ENCODE measurements around the gene LRRC31. TPM values are rescaled to one million over a fixed set of nuclear protein-coding genes. Genes with fewer than 3 reads are reported as not detected.

Gene LRRC31
- total RNA-seq, 5 donors from 2014 or later (not counting 1 experiment from before 2014, with no cell fraction given) = not detected

DNA sequence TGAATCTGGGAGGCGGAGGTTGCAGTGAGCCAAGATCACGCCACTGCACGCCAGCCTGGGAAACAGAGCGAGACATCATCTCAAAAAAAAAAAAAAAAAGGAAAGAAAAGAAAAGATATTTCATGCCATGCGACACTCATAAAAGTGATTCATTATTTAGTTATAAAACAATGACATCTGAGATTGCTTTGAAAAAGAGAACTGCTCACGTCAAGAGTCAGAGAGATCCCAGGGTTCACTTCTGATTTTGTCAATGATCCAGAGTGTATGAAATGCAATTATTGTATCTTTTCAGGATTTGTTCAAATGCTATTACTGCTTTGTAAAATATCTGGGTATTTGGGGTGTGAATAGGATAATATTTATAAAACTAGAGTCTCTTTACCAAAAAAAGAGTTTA is 35.7 kb upstream of the LRRC31 start:
- ATAC-seq (replicated peaks in 1 of 4) (no peak), DNase-seq (no peak)
- Mint-ChIP-seq H3K4me1 (no peaks in the 10 kb centered on the region), H3K4me3 (no peak overlapping the region), H3K27me3 (peaks cover 7 to 8% of the 10 kb centered on the region in 2 donors), H3K36me3 (no peaks in the 10 kb centered on the region), H3K27ac (no peak overlapping the region), H3K9me3 (peaks cover 4 to 12% (median 10%) of the 10 kb centered on the region in 3 donors)
- Histone ChIP-seq H3K36me3 (ENCODE audit: control insufficient read depth in 2 of 2, extremely low read depth in 1 of 2, insufficient read depth in 1 of 2, low read length in 1 of 2) (no peaks in the 10 kb centered on the region), H3K27ac (ENCODE audit: low read length) (no peak overlapping the region), H3K27me3 (replicated peaks in 1 of 2; ENCODE audit: control insufficient read depth in 2 of 2, extremely low read depth in 1 of 2, insufficient read depth in 2 of 2, low read length in 1 of 2) (peaks cover 0 to 12% of the 10 kb centered on the region in 2 experiments), H3K9me3 (no peaks in the 10 kb centered on the region), H3K4me3 (ENCODE audit: control insufficient read depth in 1 of 2, extremely low read depth in 1 of 2, low read length in 1 of 2) (no peak overlapping the region), H3K4me1 (ENCODE audit: control insufficient read depth in 1 of 2, extremely low read depth in 1 of 2, insufficient read depth in 2 of 2, low read length in 2 of 2) (no peaks in the 10 kb centered on the region)
- ChIA-PET CTCF (interaction anchor here in 1 of 2 donors (0.6 kb wide), 1 partner anchor 1042 kb away, joined by 3 read pairs; no protein-coding TSS in a partner anchor), POLR2A (no interaction called here)
- WGBS (ENCODE audit: insufficient coverage) = no CpG with 5 or more reads among the region's 6 CpGs

DNA sequence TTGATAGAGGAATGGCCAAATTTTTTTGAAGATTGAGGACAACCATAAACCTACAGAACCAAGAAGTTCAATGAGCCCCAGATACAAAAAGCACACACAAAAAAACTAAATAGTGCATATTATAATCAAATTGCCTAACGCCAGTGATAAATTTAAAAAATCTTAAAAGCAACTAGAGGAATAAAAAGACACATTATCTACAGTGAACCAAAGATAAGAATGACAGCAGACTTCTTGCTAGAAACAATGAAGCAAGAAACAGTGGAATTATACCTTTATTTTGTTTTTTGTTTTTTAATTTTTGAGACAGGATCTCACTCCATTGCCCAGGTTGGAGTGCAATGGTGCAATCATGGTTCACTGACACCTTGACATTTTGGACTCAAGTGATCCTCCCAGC is 31.7 kb upstream of the LRRC31 start:
- ChIA-PET POLR2A (no interaction called here), CTCF (no interaction called here)
- no peak overlapping the region for H3K4me3 Mint-ChIP-seq
- Histone ChIP-seq H3K27ac (ENCODE audit: low read length) (no peak overlapping the region), H3K4me1 (ENCODE audit: control insufficient read depth in 1 of 2, extremely low read depth in 1 of 2, insufficient read depth in 2 of 2, low read length in 2 of 2) (no peaks in the 10 kb centered on the region), H3K36me3 (ENCODE audit: control insufficient read depth in 2 of 2, extremely low read depth in 1 of 2, insufficient read depth in 1 of 2, low read length in 1 of 2) (no peaks in the 10 kb centered on the region), H3K4me3 (ENCODE audit: control insufficient read depth in 1 of 2, extremely low read depth in 1 of 2, low read length in 1 of 2) (no peak overlapping the region), H3K9me3 (no peaks in the 10 kb centered on the region), H3K27me3 (replicated peaks in 1 of 2; ENCODE audit: control insufficient read depth in 2 of 2, extremely low read depth in 1 of 2, insufficient read depth in 2 of 2, low read length in 1 of 2) (peaks cover 0 to 8% of the 10 kb centered on the region in 2 experiments)
- H3K9me3 Mint-ChIP-seq = peaks cover 5 to 19% (median 12%) of the 10 kb centered on the region in 3 donors
- H3K27ac Mint-ChIP-seq = no peak overlapping the region
- peaks cover 3 to 8% of the 10 kb centered on the region in 2 donors for H3K27me3 Mint-ChIP-seq
- WGBS (ENCODE audit: insufficient coverage) = no CpG with 5 or more reads among the region's 1 CpG
- ATAC-seq (replicated peaks in 1 of 4) (no peak), DNase-seq (no peak)
- no peaks in the 10 kb centered on the region for H3K4me1 Mint-ChIP-seq
- no peaks in the 10 kb centered on the region for H3K36me3 Mint-ChIP-seq

DNA sequence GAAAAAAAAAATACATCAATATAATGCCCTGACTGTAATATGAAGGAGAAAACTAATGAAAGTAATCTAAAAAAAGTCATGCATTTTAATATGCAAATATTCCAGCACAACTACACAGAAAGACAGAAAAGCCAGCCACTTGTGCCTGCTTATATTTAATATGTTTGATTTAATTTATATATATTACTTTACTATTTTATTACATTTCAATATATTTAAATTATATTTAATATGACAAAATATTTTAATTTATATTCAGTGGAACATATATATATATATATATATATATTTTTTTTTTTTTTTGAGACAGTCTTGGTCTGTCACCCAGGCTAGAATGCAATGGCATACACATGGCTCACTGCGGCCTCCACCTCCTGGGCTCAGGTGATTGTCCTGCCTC is 27.5 kb upstream of the LRRC31 start:
- Mint-ChIP-seq H3K27me3 (no peaks in the 10 kb centered on the region), H3K27ac (no peak overlapping the region), H3K4me3 (no peak overlapping the region), H3K9me3 (peaks cover 5 to 19% (median 9%) of the 10 kb centered on the region in 3 donors), H3K4me1 (no peaks in the 10 kb centered on the region), H3K36me3 (no peaks in the 10 kb centered on the region)
- H3K4me1 ChIP-seq (ENCODE audit: control insufficient read depth in 1 of 2, extremely low read depth in 1 of 2, insufficient read depth in 2 of 2, low read length in 2 of 2) = no peaks in the 10 kb centered on the region
- no peaks in the 10 kb centered on the region for H3K36me3 ChIP-seq (ENCODE audit: control insufficient read depth in 2 of 2, extremely low read depth in 1 of 2, insufficient read depth in 1 of 2, low read length in 1 of 2)
- ChIA-PET CTCF (no interaction called here), POLR2A (no interaction called here)
- ATAC-seq (replicated peaks in 1 of 4) (no peak), DNase-seq (no peak)
- H3K4me3 ChIP-seq (ENCODE audit: control insufficient read depth in 1 of 2, extremely low read depth in 1 of 2, low read length in 1 of 2) = no peak overlapping the region
- H3K27me3 ChIP-seq (replicated peaks in 1 of 2; ENCODE audit: control insufficient read depth in 2 of 2, extremely low read depth in 1 of 2, insufficient read depth in 2 of 2, low read length in 1 of 2) = no peaks in the 10 kb centered on the region
- no peaks in the 10 kb centered on the region for H3K9me3 ChIP-seq
- no peak overlapping the region for H3K27ac ChIP-seq (ENCODE audit: low read length)
- 100% methylated on average over 1 of the region's 1 CpG for WGBS (ENCODE audit: insufficient coverage)

DNA sequence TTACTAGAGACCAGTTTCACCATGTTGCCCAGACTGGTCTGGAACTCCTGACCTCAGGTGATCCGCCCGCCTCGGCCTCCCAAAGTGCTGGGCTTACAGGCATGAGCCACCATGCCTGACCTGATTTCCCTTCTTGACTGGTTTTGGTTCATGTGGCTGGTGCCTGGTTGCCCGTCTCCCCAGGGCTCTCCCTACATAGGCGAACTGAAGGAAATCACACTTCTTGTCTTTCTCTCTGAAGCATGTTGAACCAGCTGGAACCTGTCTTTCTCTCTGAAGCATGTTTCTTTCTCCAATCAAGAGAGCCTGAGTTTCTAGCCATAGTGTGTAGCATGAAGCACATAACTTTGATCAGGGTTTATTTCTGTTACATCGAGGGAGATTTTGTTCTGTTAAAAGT is 25.3 kb upstream of the LRRC31 start:
- Mint-ChIP-seq H3K9me3 (peaks cover 0 to 4% (median 0%) of the 10 kb centered on the region in 3 donors), H3K36me3 (no peaks in the 10 kb centered on the region), H3K4me1 (no peaks in the 10 kb centered on the region), H3K27me3 (no peaks in the 10 kb centered on the region), H3K4me3 (no peak overlapping the region), H3K27ac (no peak overlapping the region)
- DNase-seq (no peak), ATAC-seq (replicated peaks in 1 of 4) (no peak)
- Histone ChIP-seq H3K9me3 (no peaks in the 10 kb centered on the region), H3K27ac (ENCODE audit: low read length) (no peak overlapping the region), H3K4me1 (ENCODE audit: control insufficient read depth in 1 of 2, extremely low read depth in 1 of 2, insufficient read depth in 2 of 2, low read length in 2 of 2) (no peaks in the 10 kb centered on the region), H3K27me3 (replicated peaks in 1 of 2; ENCODE audit: control insufficient read depth in 2 of 2, extremely low read depth in 1 of 2, insufficient read depth in 2 of 2, low read length in 1 of 2) (no peaks in the 10 kb centered on the region), H3K4me3 (ENCODE audit: control insufficient read depth in 1 of 2, extremely low read depth in 1 of 2, low read length in 1 of 2) (no peak overlapping the region), H3K36me3 (ENCODE audit: control insufficient read depth in 2 of 2, extremely low read depth in 1 of 2, insufficient read depth in 1 of 2, low read length in 1 of 2) (no peaks in the 10 kb centered on the region)
- POLR2A ChIA-PET = no interaction called here
- CTCF ChIA-PET = no interaction called here
- 75% methylated on average over 5 of the region's 6 CpGs for WGBS (ENCODE audit: insufficient coverage)

DNA sequence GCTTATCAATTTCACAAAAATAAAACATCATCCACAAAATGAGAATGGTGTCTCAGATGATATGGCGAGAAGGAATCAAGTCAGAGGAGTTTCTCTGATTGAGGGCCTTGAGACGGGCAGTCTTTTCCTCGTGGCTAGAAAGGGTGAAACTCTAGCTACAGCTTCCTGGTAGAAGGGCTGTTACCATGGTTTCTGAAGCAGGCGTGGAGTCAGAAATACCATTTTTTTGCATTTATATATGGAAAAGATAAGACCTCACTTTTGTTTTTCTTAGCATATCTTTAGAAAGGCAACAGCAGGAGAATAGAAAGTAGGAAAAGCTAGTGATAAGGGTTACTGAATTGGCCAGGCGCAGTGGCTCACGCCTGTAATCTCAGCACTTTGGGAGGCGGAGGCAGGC is 24.4 kb upstream of the LRRC31 start:
- no peak overlapping the region for H3K27ac ChIP-seq (ENCODE audit: low read length)
- Mint-ChIP-seq H3K4me3 (no peak overlapping the region), H3K36me3 (no peaks in the 10 kb centered on the region), H3K4me1 (no peaks in the 10 kb centered on the region), H3K9me3 (no peaks in the 10 kb centered on the region), H3K27ac (no peak overlapping the region), H3K27me3 (no peaks in the 10 kb centered on the region)
- H3K9me3 ChIP-seq = no peaks in the 10 kb centered on the region
- ChIA-PET POLR2A (no interaction called here), CTCF (no interaction called here)
- 80% methylated on average over 4 of the region's 7 CpGs for WGBS (ENCODE audit: insufficient coverage)
- H3K36me3 ChIP-seq (ENCODE audit: control insufficient read depth in 2 of 2, extremely low read depth in 1 of 2, insufficient read depth in 1 of 2, low read length in 1 of 2) = no peaks in the 10 kb centered on the region
- H3K4me1 ChIP-seq (ENCODE audit: control insufficient read depth in 1 of 2, extremely low read depth in 1 of 2, insufficient read depth in 2 of 2, low read length in 2 of 2) = no peaks in the 10 kb centered on the region
- no peaks in the 10 kb centered on the region for H3K27me3 ChIP-seq (replicated peaks in 1 of 2; ENCODE audit: control insufficient read depth in 2 of 2, extremely low read depth in 1 of 2, insufficient read depth in 2 of 2, low read length in 1 of 2)
- ATAC-seq (replicated peaks in 1 of 4) (no peak), DNase-seq (no peak)
- H3K4me3 ChIP-seq (ENCODE audit: control insufficient read depth in 1 of 2, extremely low read depth in 1 of 2, low read length in 1 of 2) = no peak overlapping the region

DNA sequence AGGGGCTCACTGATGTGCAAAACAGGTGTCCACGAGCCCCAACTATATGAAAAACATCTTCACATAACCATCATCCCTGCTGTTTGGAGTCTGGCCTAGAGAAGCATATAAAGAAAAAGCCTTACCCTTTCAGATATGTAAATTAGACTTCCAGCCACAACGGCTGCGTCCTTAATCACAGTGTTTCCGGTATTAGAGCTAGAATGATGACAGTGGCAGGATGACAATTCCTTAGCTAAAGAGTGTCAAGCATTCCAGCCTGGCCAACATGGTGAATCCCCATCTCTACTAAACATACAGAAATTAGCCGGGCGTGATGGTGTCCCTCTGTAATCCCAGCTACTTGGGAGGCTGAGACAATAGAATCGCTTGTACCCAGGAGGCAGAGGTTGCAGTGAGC is 22.2 kb upstream of the LRRC31 start:
- Mint-ChIP-seq H3K27me3 (no peaks in the 10 kb centered on the region), H3K4me1 (no peaks in the 10 kb centered on the region), H3K36me3 (no peaks in the 10 kb centered on the region), H3K9me3 (no peaks in the 10 kb centered on the region), H3K27ac (no peak overlapping the region), H3K4me3 (no peak overlapping the region)
- 90% methylated on average over 6 of the region's 7 CpGs for WGBS (ENCODE audit: insufficient coverage)
- no peak overlapping the region for H3K27ac ChIP-seq (ENCODE audit: low read length)
- ATAC-seq (replicated peaks in 1 of 4) = no peak
- H3K27me3 ChIP-seq (replicated peaks in 1 of 2; ENCODE audit: control insufficient read depth in 2 of 2, extremely low read depth in 1 of 2, insufficient read depth in 2 of 2, low read length in 1 of 2) = no peaks in the 10 kb centered on the region
- ChIA-PET CTCF (no interaction called here), POLR2A (no interaction called here)
- H3K4me1 ChIP-seq (ENCODE audit: control insufficient read depth in 1 of 2, extremely low read depth in 1 of 2, insufficient read depth in 2 of 2, low read length in 2 of 2) = no peaks in the 10 kb centered on the region
- no peaks in the 10 kb centered on the region for H3K36me3 ChIP-seq (ENCODE audit: control insufficient read depth in 2 of 2, extremely low read depth in 1 of 2, insufficient read depth in 1 of 2, low read length in 1 of 2)
- no peaks in the 10 kb centered on the region for H3K9me3 ChIP-seq
- H3K4me3 ChIP-seq (ENCODE audit: control insufficient read depth in 1 of 2, extremely low read depth in 1 of 2, low read length in 1 of 2) = no peak overlapping the region
- DNase-seq = no peak

DNA sequence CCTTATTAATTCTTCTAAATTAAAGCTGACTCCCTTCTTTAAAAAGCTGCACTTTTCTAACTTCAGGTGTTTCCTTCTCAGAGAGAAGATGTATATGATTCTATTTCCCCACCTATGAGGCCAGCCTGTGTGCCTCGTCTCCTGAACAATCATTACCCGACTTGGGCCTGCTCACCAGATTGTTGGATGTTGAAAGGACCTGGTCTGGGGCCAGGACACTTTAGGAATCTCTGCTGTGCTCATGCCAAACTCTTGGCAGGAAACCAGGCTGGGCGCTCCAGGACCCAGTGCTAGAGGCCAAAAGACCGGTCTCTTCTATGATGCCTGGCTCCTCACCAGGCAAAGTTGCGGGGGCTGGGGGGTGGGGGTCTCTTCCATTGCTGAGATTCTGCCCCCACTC is 16.9 kb upstream of the LRRC31 start:
- Histone ChIP-seq H3K36me3 (ENCODE audit: control insufficient read depth in 2 of 2, extremely low read depth in 1 of 2, insufficient read depth in 1 of 2, low read length in 1 of 2) (no peaks in the 10 kb centered on the region), H3K27ac (ENCODE audit: low read length) (no peak overlapping the region), H3K27me3 (replicated peaks in 1 of 2; ENCODE audit: control insufficient read depth in 2 of 2, extremely low read depth in 1 of 2, insufficient read depth in 2 of 2, low read length in 1 of 2) (no peaks in the 10 kb centered on the region), H3K4me3 (ENCODE audit: control insufficient read depth in 1 of 2, extremely low read depth in 1 of 2, low read length in 1 of 2) (no peak overlapping the region), H3K4me1 (ENCODE audit: control insufficient read depth in 1 of 2, extremely low read depth in 1 of 2, insufficient read depth in 2 of 2, low read length in 2 of 2) (no peaks in the 10 kb centered on the region), H3K9me3 (no peaks in the 10 kb centered on the region)
- ATAC-seq (replicated peaks in 1 of 4) (no peak), DNase-seq (no peak)
- H3K4me3 Mint-ChIP-seq = no peak overlapping the region
- no CpG with 5 or more reads among the region's 5 CpGs for WGBS (ENCODE audit: insufficient coverage)
- H3K36me3 Mint-ChIP-seq = no peaks in the 10 kb centered on the region
- no peaks in the 10 kb centered on the region for H3K27me3 Mint-ChIP-seq
- ChIA-PET CTCF (interaction anchor here (0.6 to 1.0 kb wide), 3 partner anchors 13 to 951 kb away, joined by 3 to 4 read pairs (median 3); no protein-coding TSS in a partner anchor), POLR2A (interaction anchor here in 1 of 2 donors (0.6 kb wide), 1 partner anchor 63 kb away, joined by 3 read pairs; no protein-coding TSS in a partner anchor)
- no peak overlapping the region for H3K27ac Mint-ChIP-seq
- no peaks in the 10 kb centered on the region for H3K9me3 Mint-ChIP-seq
- no peaks in the 10 kb centered on the region for H3K4me1 Mint-ChIP-seq
